ENCODE data around the gene SSR1.

The SSR1 gene

GRCh38 chr6:7254980-7255835 lies 57.8 kb downstream of the SSR1 start:
- no peak for DNase-seq

GRCh38 chr6:7252390-7252789 lies 60.6 kb downstream of the SSR1 start:
- DNase-seq = no peak

GRCh38 chr6:7251646-7252260 lies 61.2 kb downstream of the SSR1 start:
- no peak for DNase-seq

GRCh38 chr6:7250812-7251211 lies 62.2 kb downstream of the SSR1 start:
- no peak for DNase-seq

GRCh38 chr6:7249946-7250643 lies 62.9 kb downstream of the SSR1 start:
- no peak for DNase-seq

- DNase-seq = no peak
These were observed 63.6 kb downstream of the SSR1 start for GRCh38 chr6:7249391-7249790.

GRCh38 chr6:7247828-7248227 lies 65.2 kb downstream of the SSR1 start:
- no peak for DNase-seq

GRCh38 chr6:7247179-7247456 lies 65.9 kb downstream of the SSR1 start:
- no peak for DNase-seq

GRCh38 chr6:7246401-7247178 lies 66.4 kb downstream of the SSR1 start:
- no peak for DNase-seq

GRCh38 chr6:7245668-7246393 lies 67.2 kb downstream of the SSR1 start:
- no peak for DNase-seq

GRCh38 chr6:7243179-7243981 lies 69.6 kb downstream of the SSR1 start:
- peak; percentile 37 for DNase-seq

- DNase-seq = no peak
These were observed 70.2 kb downstream of the SSR1 start for GRCh38 chr6:7242835-7243178.

- DNase-seq = no peak
These were observed 71.0 kb downstream of the SSR1 start for GRCh38 chr6:7241709-7242645.

- no peak for DNase-seq
These were observed 71.8 kb downstream of the SSR1 start for GRCh38 chr6:7241160-7241559.

- DNase-seq = no peak
These were observed 72.6 kb downstream of the SSR1 start for GRCh38 chr6:7240351-7240750.

- no peak for DNase-seq
These were observed 73.4 kb downstream of the SSR1 start for GRCh38 chr6:7239590-7239948.

- DNase-seq = peak; percentile 58
These were observed 74.0 kb downstream of the SSR1 start for GRCh38 chr6:7238900-7239589.

GRCh38 chr6:7238526-7238899 lies 74.5 kb downstream of the SSR1 start:
- DNase-seq = no peak

GRCh38 chr6:7237653-7238188 lies 75.3 kb downstream of the SSR1 start:
- DNase-seq = no peak

Measured in activated naive CD4-positive, alpha-beta T cell treated with Interleukin-2 at 50 U/mL for 16 hours (primary cell).